HG02588 (cell line): Measurements from ENCODE around the gene MUL1.
"Not testable (repeated sequence)": the region's sequence is repeated elsewhere in the genome, so short reads cannot be mapped to it uniquely, and the experiment has no call there.

Experiments used
- ATAC-seq: cut with Tn5 transposase; IDR thresholded peaks from one replicate; pipeline ENCODE4 v1.9.1; 2021; ENCODE audit warnings: mild to moderate bottlenecking, moderate library complexity; ENCODE audit not compliant: unreplicated experiment

MUL1 gene

GRCh38 chr1:20507564-20508410, at the start of gene MUL1:
MUL1 (minus strand) TSS chr1:20508151; CDS start chr1:20508024, 127 bp downstream.
- ATAC-seq, result peak; percentile 83

- no peak for ATAC-seq
These were observed 47.8 kb upstream of the MUL1 start for GRCh38 chr1:20555758-20556120.

GRCh38 chr1:20555025-20555757, 47.2 kb upstream of the MUL1 start:
- ATAC-seq, result no peak

GRCh38 chr1:20552728-20553445, 44.9 kb upstream of the MUL1 start:
- no peak for ATAC-seq

- ATAC-seq, result no peak
These were observed 44.2 kb upstream of the MUL1 start, which contains the start of gene FAM43B for GRCh38 chr1:20551945-20552727. FAM43B (plus strand) TSS chr1:20552573; CDS start chr1:20552974, 401 bp downstream.

- no peak for ATAC-seq
These were observed 43.2 kb upstream of the MUL1 start for GRCh38 chr1:20551161-20551560.

GRCh38 chr1:20546637-20547036, 38.7 kb upstream of the MUL1 start:
- ATAC-seq, result no peak

GRCh38 chr1:20540281-20540680, 32.3 kb upstream of the MUL1 start:
- ATAC-seq, result no peak

- no peak for ATAC-seq
These were observed 31.0 kb upstream of the MUL1 start for GRCh38 chr1:20538760-20539551.

GRCh38 chr1:20538227-20538626, 30.3 kb upstream of the MUL1 start:
- no peak for ATAC-seq

GRCh38 chr1:20534659-20535417, 26.9 kb upstream of the MUL1 start:
- ATAC-seq, result no peak

- no peak for ATAC-seq
These were observed 25.7 kb upstream of the MUL1 start for GRCh38 chr1:20533635-20534034.

- ATAC-seq, result no peak
These were observed 22.9 kb upstream of the MUL1 start for GRCh38 chr1:20530901-20531300.

GRCh38 chr1:20530306-20530705, 22.4 kb upstream of the MUL1 start:
- no peak for ATAC-seq

GRCh38 chr1:20528221-20528620, 20.3 kb upstream of the MUL1 start:
- ATAC-seq, result no peak

GRCh38 chr1:20526267-20526666, 18.3 kb upstream of the MUL1 start:
- ATAC-seq, result no peak

- ATAC-seq, result no peak
These were observed 14.3 kb upstream of the MUL1 start for GRCh38 chr1:20521960-20522861.

- ATAC-seq, result not testable (repeated sequence)
These were observed 11.8 kb upstream of the MUL1 start for GRCh38 chr1:20519609-20520262.
